OCI-LY1 (cell line): ENCODE measurements around the gene AHCYL1.
"Not testable (repeated sequence)": the region's sequence is repeated elsewhere in the genome, so short reads cannot be mapped to it uniquely, and the experiment has no call there.

Source experiments
- H2AFZ ChIP-seq: fragments of 200-600 bp; sonication (generic), shearing (Covaris generic); 2 replicates; pipeline ENCODE4 v1.6.0; 2014; ENCODE audit warnings: antibody characterized with exemption, mild to moderate bottlenecking, low read length
- H3F3A ChIP-seq: fragments of 200-600 bp; sonication (generic), shearing (Covaris generic); 2 replicates; pipeline ENCODE4 v1.6.0; 2014; ENCODE audit warnings: mild to moderate bottlenecking, antibody characterized with exemption, low read length, moderate library complexity; ENCODE audit not compliant: insufficient read depth
- H3K27ac ChIP-seq: fragments of 200-600 bp; sonication (generic); 2 replicates; pipeline ENCODE4 v1.5.1; 2014; ENCODE audit warnings: low read length, mixed run types, mild to moderate bottlenecking, low read depth; ENCODE audit not compliant: poor library complexity, severe bottlenecking
- H3K27me3 ChIP-seq: fragments of 200-600 bp; sonication (generic); 2 replicates; pipeline ENCODE4 v1.6.0; 2014; ENCODE audit warnings: antibody characterized with exemption, mild to moderate bottlenecking, low read length, moderate library complexity; ENCODE audit not compliant: insufficient read depth
- H3K36me3 ChIP-seq: fragments of 200-600 bp; sonication (generic); 2 replicates; pipeline ENCODE4 v1.6.1; 2014; ENCODE audit warnings: mild to moderate bottlenecking, antibody characterized with exemption, low read length, moderate library complexity, mixed read lengths; ENCODE audit not compliant: insufficient read depth
- H3K4me1 ChIP-seq: fragments of 200-600 bp; sonication (generic); 2 replicates; pipeline ENCODE4 v1.5.1; 2014; ENCODE audit warnings: mild to moderate bottlenecking, low read length, moderate library complexity; ENCODE audit not compliant: insufficient read depth, severe bottlenecking
- H3K4me2 ChIP-seq: fragments of 200-600 bp; sonication (generic), shearing (Covaris generic); 2 replicates; pipeline ENCODE4 v1.6.1; 2014; ENCODE audit warnings: low read length
- H3K4me3 ChIP-seq: fragments of 200-600 bp; sonication (generic); 2 replicates; pipeline ENCODE4 v1.5.1; 2014; ENCODE audit warnings: low read length, low read depth, mild to moderate bottlenecking, mixed read lengths; ENCODE audit not compliant: poor library complexity, severe bottlenecking
- H3K79me2 ChIP-seq: fragments of 200-600 bp; shearing (Covaris generic); 2 replicates; pipeline ENCODE4 v1.6.1; 2016; ENCODE audit warnings: mixed run types, low read length, mixed read lengths; ENCODE audit not compliant: insufficient read depth
- H3K9ac ChIP-seq: fragments of 200-600 bp; sonication (generic), shearing (Covaris generic); 2 replicates; pipeline ENCODE4 v1.6.1; 2014; ENCODE audit warnings: mild to moderate bottlenecking, low read length, mixed read lengths
- H3K9me2 ChIP-seq: fragments of 200-600 bp; sonication (generic), shearing (Covaris generic); 2 replicates; pipeline ENCODE4 v1.6.1; 2014; ENCODE audit warnings: low read depth, mild to moderate bottlenecking, low read length, mixed read lengths
- H3K9me3 ChIP-seq: fragments of 200-600 bp; shearing (Covaris generic); 2 replicates; pipeline ENCODE4 v1.6.1; 2014; ENCODE audit warnings: low read length, mixed read lengths
- H4K20me1 ChIP-seq: fragments of 200-600 bp; sonication (generic), shearing (Covaris generic); 2 replicates; pipeline ENCODE4 v1.6.0; 2016; ENCODE audit warnings: mild to moderate bottlenecking, low read length; ENCODE audit not compliant: insufficient read depth
- EZH2 ChIP-seq: fragments of 200-600 bp; sonication (generic), shearing (Covaris generic); IDR thresholded peaks from 2 replicates; pipeline ENCODE4 v1.8.0; 2017; ENCODE audit warnings: borderline replicate concordance, mixed run types, mild to moderate bottlenecking, antibody characterized with exemption, low read length, moderate library complexity, mixed read lengths
- TF ChIP-seq, protein P1 (sequence below): fragments of 200-600 bp; sonication (generic), shearing (Covaris generic); IDR thresholded peaks from 2 replicates; pipeline ENCODE4 v1.5.1; 2017; ENCODE audit warnings: mild to moderate bottlenecking, antibody characterized with exemption, low read length, moderate library complexity, mixed read lengths

Gene AHCYL1

DNA sequence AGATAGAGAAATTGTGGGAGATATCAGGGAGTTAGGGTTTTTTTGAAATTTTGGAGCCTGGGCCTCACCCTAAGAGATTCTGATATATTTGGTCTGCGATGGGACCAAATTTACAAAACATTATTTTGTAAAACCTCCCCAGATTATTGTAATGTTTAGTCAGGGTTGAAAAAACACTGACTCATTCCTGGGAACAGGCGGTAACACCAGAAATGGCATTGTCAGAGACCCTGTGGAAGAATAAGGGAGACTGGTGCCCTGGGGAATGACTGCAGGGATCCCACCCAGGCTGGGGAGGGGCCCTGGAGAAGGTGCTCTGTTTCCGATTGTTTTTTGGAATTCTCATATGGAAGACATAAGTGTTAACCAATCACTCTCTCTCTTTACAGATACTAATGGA lies 36.7 kb downstream of the AHCYL1 start:
- peaks cover 82% of the 10 kb centered on the region for H3K36me3 ChIP-seq
- no peak overlapping the region for H3K4me3 ChIP-seq
- no peaks in the 10 kb centered on the region for H3K79me2 ChIP-seq
- H3K4me2 ChIP-seq: no peak overlapping the region
- TF ChIP-seq EZH2: no peak
- TF ChIP-seq, protein P1, sequence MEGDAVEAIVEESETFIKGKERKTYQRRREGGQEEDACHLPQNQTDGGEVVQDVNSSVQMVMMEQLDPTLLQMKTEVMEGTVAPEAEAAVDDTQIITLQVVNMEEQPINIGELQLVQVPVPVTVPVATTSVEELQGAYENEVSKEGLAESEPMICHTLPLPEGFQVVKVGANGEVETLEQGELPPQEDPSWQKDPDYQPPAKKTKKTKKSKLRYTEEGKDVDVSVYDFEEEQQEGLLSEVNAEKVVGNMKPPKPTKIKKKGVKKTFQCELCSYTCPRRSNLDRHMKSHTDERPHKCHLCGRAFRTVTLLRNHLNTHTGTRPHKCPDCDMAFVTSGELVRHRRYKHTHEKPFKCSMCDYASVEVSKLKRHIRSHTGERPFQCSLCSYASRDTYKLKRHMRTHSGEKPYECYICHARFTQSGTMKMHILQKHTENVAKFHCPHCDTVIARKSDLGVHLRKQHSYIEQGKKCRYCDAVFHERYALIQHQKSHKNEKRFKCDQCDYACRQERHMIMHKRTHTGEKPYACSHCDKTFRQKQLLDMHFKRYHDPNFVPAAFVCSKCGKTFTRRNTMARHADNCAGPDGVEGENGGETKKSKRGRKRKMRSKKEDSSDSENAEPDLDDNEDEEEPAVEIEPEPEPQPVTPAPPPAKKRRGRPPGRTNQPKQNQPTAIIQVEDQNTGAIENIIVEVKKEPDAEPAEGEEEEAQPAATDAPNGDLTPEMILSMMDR: no peak
- no peak overlapping the region for H2AFZ ChIP-seq
- no peaks in the 10 kb centered on the region for H3K9me2 ChIP-seq
- no peaks in the 10 kb centered on the region for H3F3A ChIP-seq
- H4K20me1 ChIP-seq: no peaks in the 10 kb centered on the region
- H3K9me3 ChIP-seq: no peaks in the 10 kb centered on the region
- H3K9ac ChIP-seq: no peak overlapping the region
- H3K27ac ChIP-seq: no peak overlapping the region
- H3K27me3 ChIP-seq: no peaks in the 10 kb centered on the region
- no peaks in the 10 kb centered on the region for H3K4me1 ChIP-seq

DNA sequence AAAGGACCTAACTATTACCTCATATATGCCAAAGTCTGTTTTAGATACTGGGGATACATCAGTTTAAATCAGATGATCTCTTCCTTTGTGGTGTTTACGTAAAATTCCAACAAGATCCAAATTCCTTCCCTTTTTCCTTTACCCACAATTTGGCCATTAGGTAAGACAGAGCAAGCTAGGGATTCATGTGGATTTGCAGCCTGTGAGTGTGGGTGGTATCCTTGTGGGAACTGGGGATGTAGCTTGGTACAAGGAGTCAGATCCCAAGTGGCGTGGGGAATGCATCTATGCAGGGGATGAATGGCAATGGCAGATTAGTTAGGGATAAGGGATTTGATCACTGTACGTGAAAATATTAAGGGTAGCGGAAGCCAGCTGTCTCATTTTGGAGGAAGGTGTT lies 40.0 kb downstream of the AHCYL1 start:
- H3K9me2 ChIP-seq: no peaks in the 10 kb centered on the region
- H3K27ac ChIP-seq: no peak overlapping the region
- no peak overlapping the region for H2AFZ ChIP-seq
- peaks cover 50% of the 10 kb centered on the region for H3K36me3 ChIP-seq
- H3K9me3 ChIP-seq: no peaks in the 10 kb centered on the region
- no peak overlapping the region for H3K4me2 ChIP-seq
- H3K9ac ChIP-seq: no peak overlapping the region
- TF ChIP-seq EZH2: no peak
- TF ChIP-seq, protein P1: no peak
- H3K4me3 ChIP-seq: no peak overlapping the region
- no peaks in the 10 kb centered on the region for H3K27me3 ChIP-seq
- H3F3A ChIP-seq: no peaks in the 10 kb centered on the region
- H3K79me2 ChIP-seq: no peaks in the 10 kb centered on the region
- H4K20me1 ChIP-seq: no peaks in the 10 kb centered on the region
- H3K4me1 ChIP-seq: no peaks in the 10 kb centered on the region

GRCh38 chr1:110030687-110031086 lies 46.1 kb downstream of the AHCYL1 start:
- Histone ChIP-seq H3K4me1 (peaks cover 41% of the 10 kb centered on the region), H3K4me2 (peak overlapping the region; percentile 53), H3K9ac (peak overlapping the region; percentile 8; the same call in 1 of the 2 replicates), H3K27ac (peak overlapping the region; percentile 42), H3K4me3 (peak overlapping the region; percentile 12)
- not testable (repeated sequence) for H3K79me2 ChIP-seq, H3K36me3 ChIP-seq, H3K27me3 ChIP-seq, H3K9me2 ChIP-seq, H3F3A ChIP-seq, H3K9me3 ChIP-seq, H4K20me1 ChIP-seq, H2AFZ ChIP-seq

DNA sequence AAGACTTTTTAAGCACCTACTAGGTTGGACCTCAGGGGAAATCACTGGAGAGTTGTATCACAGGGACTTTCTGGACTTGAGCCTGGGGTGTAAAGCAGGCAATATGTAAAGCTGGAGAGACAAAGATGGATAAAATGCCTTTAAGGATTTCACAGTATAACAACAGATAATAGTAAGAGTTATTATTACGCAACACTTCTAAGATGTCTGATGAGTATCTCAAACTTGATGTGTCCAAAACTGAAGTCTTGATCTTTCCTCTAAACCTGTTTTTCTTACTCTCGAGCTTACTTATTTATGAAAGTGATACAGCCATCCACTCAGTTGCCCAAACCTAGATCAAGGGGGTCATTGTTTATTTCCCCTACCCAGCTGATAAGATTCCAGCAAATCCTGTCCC lies 47.8 kb downstream of the AHCYL1 start:
- H3K27ac ChIP-seq: no peak overlapping the region
- no peak overlapping the region for H3K9ac ChIP-seq
- H3K4me2 ChIP-seq: no peak overlapping the region
- no peaks in the 10 kb centered on the region for H3F3A ChIP-seq
- TF ChIP-seq, protein P1: no peak
- no peak for TF ChIP-seq EZH2
- H3K79me2 ChIP-seq: peaks cover 8% of the 10 kb centered on the region
- peaks cover 49% of the 10 kb centered on the region for H3K4me1 ChIP-seq
- H3K9me3 ChIP-seq: no peaks in the 10 kb centered on the region
- H3K36me3 ChIP-seq: peaks cover 4% of the 10 kb centered on the region; the same call in 1 of the 2 replicates
- no peak overlapping the region for H2AFZ ChIP-seq
- no peak overlapping the region for H3K4me3 ChIP-seq
- no peaks in the 10 kb centered on the region for H3K9me2 ChIP-seq
- no peaks in the 10 kb centered on the region for H3K27me3 ChIP-seq
- H4K20me1 ChIP-seq: no peaks in the 10 kb centered on the region
